Muscle of arm (tissue), 12 donors: ENCODE data around the gene TTLL8. TPM values are rescaled to one million over a fixed set of nuclear protein-coding genes. Genes with fewer than 3 reads are reported as not detected.

Source experiments
- DNase-seq: peaks from one replicate; pipeline ENCODE4 v3.0.0-alpha.2; 2013
- polyA plus RNA-seq, 12 donors: library from polyadenylated mRNA; unstranded; fragments of 120-200 nt; gene quantifications; one replicate each; pipeline ENCODE4 v1.2.1, GENCODE V29; 2013; ENCODE audit not compliant: insufficient read length in 12 of 12

The TTLL8 gene
- polyA plus RNA-seq, 12 donors: not detected

- no peak for DNase-seq
Observed at GRCh38 chr22:50062509-50063135, 4.5 kb upstream of the TTLL8 start.

DNA sequence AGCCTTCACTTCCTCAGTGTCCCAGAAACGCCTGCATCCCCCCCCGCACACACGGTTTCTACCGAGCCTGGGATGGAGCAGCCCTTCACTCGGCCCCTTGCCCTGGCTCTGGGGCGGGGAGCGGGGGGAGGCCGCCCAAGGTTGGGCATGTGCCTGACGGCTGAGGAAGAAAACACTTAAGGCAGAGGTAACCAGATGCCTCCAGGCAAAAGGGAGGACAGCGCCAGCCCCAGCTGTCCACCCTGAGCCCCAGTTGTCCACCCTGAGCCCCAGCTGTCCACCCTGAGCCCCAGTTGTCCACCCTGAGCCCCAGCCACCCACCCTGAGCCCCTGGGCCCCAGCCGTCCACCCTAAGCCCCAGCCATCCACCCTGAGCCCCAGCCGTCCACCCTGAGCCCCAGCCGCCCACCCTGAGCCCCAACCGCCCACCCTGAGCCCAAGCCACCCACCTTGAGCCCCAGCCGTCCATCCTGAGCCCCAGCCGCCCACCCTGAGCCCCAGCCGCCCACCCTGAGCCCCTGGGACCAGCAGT is 3.8 kb upstream of the TTLL8 start:
- DNase-seq: no peak

GRCh38 chr22:50061141-50061823 is 3.2 kb upstream of the TTLL8 start:
- DNase-seq: no peak

- DNase-seq: no peak
Observed at GRCh38 chr22:50060441-50061140, 2.5 kb upstream of the TTLL8 start.

GRCh38 chr22:50059881-50060262 is 1.8 kb upstream of the TTLL8 start:
- DNase-seq: no peak

GRCh38 chr22:50058906-50059880 is 1.1 kb upstream of the TTLL8 start:
- DNase-seq: no peak

DNA sequence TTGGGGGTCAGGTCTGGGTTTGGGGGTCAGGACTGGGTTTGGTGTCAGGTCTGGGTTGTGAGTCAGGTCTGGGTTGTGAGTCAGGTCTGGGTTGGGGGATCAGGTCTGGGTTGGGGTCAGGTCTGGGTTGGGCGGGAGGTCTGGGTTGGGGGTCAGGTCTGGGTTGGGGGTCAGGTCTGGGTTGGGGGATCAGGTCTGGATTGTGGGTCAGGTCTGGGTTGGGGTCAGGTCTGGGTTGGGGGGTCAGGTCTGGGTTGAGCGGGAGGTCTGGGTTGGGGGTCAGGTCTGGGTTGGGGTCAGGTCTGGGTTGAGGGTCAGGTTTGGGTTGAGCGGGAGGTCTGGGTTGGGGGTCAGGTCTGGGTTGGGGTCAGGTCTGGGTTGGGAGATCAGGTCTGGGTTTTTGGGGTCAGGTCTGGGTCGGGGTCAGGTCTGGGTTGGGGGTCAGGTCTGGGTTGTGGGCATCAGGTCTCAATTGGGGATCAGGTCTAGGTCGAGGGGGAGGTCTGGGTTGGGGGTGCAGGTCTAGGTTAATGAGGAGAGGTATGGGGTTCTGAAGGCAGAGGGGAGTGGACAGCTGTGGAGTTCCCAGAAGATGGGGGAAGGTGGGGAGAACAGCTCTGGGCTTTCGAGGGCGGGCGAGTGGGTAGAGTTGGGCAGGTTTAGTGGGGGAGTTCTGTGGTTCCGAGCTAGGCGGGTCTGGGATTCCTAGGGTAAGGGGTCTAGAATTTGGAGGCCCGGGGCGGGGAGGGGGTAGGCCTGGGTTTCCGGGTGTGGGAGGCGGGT is 629 bp downstream of the TTLL8 start:
- DNase-seq: no peak

GRCh38 chr22:50056214-50056972 is 1.7 kb downstream of the TTLL8 start:
- DNase-seq: no peak

DNA sequence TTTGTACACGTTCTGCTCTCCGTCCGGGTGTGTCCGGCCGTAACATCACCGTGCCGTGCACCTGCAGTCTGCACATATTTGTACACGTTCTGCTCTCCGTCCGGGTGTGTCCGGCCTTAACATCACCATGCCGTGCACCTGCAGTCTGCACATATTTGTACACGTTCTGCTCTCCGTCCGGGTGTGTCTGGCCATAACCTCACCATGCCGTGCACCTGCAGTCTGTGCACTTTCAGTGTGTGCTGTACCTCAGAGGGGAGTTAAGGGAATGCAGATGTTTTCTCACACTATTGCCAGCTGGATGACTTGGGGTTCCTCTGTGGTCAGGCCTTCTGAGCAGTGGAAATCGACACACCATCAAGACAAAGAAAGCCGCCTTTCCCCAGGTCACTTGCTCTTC is 4.2 kb downstream of the TTLL8 start:
- DNase-seq: no peak

- no peak for DNase-seq
Observed at GRCh38 chr22:50051930-50052329, 6.2 kb downstream of the TTLL8 start.

DNA sequence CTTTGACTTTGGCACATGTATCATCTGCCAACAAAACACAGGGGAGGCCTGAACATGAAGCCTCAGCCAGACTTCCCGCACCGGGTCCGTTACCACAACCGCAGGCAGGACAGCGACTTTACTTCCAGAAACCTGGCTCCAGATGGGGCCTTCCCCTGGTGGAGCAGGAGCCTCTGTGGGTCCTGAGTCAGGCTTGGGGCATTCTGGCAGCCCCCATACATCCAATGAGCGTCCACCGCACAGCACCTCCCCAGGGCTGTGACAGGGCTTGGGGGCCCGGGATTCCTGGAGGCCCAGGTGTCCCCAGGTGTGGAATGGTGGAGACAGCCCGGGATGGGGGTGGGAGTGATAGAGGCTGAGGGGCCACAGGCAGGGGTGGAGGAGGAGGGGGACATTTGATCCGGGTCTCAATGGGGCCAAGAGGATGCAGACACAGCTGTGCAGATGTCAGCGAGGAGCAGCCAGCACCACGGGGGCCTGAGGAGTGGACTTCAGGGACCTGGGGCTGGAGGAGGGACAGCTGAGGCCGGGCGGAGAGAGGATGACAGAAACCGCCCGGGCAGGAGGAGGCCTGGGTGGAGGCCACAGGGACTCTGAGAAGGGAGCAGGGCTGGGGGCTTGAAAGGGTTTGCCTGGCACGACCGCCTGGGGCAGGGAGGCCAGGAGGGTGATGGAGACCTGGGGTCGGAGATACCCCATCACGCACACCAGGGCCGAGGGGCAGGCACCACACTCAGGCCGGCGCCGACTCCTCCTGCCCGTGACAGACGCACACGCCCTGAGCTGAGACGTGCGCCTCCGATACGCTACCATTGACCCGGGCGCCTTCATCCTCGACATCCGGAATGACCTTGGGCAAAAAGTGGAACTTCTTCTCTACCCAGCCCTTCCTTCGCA is 8.6 kb downstream of the TTLL8 start:
- no peak for DNase-seq

DNA sequence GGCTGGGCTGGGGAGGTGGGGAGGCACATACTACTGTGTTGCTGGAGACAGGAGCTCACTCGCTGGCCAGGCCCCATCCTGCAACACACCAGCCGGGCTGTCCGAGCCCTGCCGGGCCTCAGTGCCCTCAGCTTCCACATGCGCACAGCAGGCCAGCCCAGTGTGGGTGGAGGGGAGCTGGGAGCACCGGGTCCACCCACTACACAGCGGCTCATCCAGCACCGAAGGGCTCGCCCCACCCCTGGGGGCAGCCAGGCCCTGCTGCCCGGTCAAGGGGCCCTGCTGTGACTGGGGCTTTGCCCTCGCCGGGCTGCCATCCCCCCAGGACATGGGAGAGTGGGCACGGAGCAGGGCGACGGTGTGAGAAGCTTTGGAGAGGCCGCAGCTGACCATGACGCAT is 9.3 kb downstream of the TTLL8 start:
- DNase-seq: no peak

DNA sequence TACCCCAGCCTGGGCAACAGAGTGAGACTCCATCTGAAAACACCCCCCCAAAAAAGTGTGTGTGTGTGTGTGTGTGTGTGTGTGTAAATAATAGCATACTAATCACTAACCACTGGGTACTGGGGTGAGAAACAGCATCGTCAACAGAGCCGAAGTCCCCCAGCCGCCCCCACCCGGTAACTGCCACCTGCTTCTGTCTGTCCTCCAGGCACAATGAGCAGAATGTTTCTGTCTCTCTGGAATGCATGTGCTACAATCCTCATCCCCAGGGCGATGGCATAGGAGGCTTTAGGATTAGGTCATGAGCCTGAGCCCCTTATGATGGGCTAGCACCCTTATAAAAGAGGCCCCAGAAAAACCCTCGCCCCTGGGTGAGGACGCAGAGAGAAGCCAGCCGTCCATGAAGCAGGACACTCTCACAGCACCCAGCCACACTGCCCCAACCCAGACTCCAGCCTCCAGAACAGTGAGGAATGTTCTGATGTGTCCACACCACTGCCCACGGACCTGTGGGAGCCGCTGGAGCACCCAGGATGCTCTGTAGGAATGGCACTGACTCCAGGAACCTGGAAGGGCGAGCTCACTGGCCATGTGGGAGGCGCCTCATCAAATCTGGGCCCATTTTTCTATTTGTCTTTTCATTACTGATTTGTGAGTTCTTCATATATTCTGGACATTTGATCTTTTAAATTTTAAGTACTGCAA is 9.9 kb downstream of the TTLL8 start:
- no peak for DNase-seq

DNA sequence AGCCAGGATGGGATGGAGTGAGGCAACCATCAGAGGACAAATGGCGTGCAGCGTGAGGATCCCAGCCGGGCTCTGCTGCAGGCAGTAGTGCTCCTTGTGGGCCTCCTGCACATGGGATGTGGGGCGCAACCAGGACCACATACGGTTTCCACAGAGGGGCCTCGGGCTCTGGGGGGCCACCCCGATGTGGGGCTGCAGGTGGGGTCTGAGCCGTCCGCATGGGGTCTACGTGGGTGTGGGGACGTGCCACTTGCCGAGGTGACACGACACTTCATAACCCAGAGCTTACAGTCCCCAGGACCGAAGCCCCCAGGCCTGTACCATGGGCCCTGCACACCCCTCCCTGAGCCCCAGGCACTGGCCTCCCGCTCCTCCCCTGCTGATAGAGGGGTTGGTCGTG is 10.8 kb downstream of the TTLL8 start:
- no peak for DNase-seq

- DNase-seq: no peak
Observed at GRCh38 chr22:50046481-50047245, 11.4 kb downstream of the TTLL8 start.

DNA sequence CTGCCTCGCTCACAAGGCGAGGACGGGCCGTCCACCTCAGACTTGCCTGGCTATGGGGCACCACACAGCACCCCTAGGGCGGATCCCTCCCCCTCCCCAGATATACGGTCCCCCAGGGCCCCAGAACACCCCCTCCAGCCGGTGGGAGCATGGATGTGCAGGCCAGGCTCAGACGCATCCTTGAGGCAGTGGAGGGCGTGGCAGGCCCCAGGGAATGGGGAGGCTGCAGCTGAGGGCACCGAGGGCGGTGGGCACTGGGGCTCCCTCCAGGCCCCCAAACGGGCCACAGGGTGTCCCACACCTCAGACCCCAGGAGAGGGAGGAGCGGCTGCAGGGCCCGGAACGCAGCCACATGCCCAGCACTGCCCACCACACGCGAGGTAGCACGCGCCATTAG is 12.1 kb downstream of the TTLL8 start:
- DNase-seq: no peak

DNA sequence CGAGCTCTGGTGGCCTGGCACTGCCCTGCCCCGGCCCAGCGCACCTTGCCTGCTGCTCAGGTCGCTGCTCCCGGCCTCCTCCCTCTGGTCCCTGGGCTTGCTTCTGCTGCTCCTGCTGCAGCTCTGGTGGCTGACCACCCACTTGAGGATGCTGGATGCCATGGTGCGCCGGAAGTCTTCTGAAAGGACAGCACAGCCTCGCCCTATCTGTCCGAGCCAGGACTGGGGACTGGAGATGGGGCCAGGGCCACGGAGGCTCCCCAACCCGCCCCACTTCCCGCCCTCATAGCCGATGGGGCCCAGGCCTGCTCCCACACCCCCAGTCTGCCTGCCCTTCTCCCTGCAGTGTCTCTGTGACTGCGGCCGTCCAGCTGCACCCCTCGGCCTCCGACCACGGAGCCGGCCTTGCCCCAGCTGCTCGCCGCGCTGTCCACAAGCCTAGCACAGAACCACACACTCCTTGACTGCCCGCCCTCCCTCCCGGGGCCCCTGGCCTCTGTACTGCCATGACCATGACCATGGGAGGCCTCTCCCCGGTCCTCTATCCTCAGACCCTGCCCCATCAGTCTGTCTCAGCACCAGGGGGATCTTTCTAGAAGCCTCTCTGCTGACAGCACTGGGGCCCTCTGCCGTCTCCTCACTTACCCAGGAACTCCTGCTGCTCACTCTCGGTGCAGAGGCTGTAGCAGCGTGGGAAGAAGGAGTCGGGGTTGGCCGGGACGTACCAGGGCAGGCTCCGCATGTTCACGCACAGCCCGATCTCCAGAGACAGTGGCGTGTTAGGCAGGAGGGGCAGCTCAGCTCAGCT is 12.7 kb downstream of the TTLL8 start:
- no peak for DNase-seq
